ENCODE data around the gene SELPLG.

DNA sequence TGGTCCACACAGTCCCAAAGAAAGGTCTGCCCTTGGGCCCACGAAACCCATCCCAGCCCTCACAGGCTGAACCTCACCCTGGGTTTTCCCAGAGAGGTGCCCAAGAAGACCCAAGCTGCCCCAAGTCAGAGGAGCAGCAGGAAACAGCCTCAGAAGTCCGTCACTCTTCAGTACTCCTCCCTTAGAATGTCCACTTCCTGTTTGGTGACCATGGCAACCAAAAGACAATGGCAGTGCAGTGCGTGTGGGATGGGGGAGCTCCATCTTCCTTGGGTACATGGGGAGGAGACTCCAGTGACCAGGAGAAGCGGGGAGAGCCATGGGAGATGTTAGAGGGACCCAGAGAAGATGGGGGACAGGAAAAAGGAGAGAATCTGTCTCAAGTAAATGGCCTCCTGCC lies 11.3 kb downstream of the SELPLG start:
- TF ChIP-seq, protein P1, sequence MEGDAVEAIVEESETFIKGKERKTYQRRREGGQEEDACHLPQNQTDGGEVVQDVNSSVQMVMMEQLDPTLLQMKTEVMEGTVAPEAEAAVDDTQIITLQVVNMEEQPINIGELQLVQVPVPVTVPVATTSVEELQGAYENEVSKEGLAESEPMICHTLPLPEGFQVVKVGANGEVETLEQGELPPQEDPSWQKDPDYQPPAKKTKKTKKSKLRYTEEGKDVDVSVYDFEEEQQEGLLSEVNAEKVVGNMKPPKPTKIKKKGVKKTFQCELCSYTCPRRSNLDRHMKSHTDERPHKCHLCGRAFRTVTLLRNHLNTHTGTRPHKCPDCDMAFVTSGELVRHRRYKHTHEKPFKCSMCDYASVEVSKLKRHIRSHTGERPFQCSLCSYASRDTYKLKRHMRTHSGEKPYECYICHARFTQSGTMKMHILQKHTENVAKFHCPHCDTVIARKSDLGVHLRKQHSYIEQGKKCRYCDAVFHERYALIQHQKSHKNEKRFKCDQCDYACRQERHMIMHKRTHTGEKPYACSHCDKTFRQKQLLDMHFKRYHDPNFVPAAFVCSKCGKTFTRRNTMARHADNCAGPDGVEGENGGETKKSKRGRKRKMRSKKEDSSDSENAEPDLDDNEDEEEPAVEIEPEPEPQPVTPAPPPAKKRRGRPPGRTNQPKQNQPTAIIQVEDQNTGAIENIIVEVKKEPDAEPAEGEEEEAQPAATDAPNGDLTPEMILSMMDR (IDR thresholded peaks at IDR 0.05; ENCODE audit: insufficient read depth, low read length): no peak
- TF ChIP-seq GABPA (IDR thresholded peaks at IDR 0.05; ENCODE audit: low read depth) (no peak), POLR2AphosphoS5 (IDR thresholded peaks at IDR 0.05; ENCODE audit: low read depth) (no peak), SPI1 (IDR thresholded peaks at IDR 0.05; ENCODE audit: borderline replicate concordance, low read depth) (peak; percentile 71; the same call in 1 of the 2 replicates)
- TF ChIP-seq, protein P2, sequence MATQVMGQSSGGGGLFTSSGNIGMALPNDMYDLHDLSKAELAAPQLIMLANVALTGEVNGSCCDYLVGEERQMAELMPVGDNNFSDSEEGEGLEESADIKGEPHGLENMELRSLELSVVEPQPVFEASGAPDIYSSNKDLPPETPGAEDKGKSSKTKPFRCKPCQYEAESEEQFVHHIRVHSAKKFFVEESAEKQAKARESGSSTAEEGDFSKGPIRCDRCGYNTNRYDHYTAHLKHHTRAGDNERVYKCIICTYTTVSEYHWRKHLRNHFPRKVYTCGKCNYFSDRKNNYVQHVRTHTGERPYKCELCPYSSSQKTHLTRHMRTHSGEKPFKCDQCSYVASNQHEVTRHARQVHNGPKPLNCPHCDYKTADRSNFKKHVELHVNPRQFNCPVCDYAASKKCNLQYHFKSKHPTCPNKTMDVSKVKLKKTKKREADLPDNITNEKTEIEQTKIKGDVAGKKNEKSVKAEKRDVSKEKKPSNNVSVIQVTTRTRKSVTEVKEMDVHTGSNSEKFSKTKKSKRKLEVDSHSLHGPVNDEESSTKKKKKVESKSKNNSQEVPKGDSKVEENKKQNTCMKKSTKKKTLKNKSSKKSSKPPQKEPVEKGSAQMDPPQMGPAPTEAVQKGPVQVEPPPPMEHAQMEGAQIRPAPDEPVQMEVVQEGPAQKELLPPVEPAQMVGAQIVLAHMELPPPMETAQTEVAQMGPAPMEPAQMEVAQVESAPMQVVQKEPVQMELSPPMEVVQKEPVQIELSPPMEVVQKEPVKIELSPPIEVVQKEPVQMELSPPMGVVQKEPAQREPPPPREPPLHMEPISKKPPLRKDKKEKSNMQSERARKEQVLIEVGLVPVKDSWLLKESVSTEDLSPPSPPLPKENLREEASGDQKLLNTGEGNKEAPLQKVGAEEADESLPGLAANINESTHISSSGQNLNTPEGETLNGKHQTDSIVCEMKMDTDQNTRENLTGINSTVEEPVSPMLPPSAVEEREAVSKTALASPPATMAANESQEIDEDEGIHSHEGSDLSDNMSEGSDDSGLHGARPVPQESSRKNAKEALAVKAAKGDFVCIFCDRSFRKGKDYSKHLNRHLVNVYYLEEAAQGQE (IDR thresholded peaks at IDR 0.05; ENCODE audit: insufficient replicate concordance, low read depth): no peak
